HepG2 (cell line): ENCODE measurements around the gene MYH3.

Experiments used
- BRCA1 ChIP-seq: sonication (generic); formaldehyde crosslinking; IDR thresholded peaks from 2 replicates; pipeline ENCODE4 v1.4.0; 2020; ENCODE audit warnings: missing genetic modification reagents
- CBX2 ChIP-seq, 2 experiments: fragments of 200-600 bp in 1 of 2; sonication (generic); formaldehyde crosslinking in 1 of 2; IDR thresholded peaks; 2 replicates each; pipeline versions ENCODE4 v1.7.0 to v1.8.1; 2018 to 2022; ENCODE audit warnings: low read depth in 2 of 2, low read length in 1 of 2, mild to moderate bottlenecking in 1 of 2, missing genetic modification reagents in 1 of 2
- CREM ChIP-seq, 2 experiments: sonication (generic) in 1 of 2; formaldehyde crosslinking in 1 of 2; IDR thresholded peaks; 2 replicates each; pipeline versions ENCODE4 v1.4.0 to v1.6.1; 2016 to 2020; ENCODE audit warnings: antibody characterized with exemption in 1 of 2, mild to moderate bottlenecking in 1 of 2, missing genetic modification reagents in 1 of 2
- KLF15 ChIP-seq: sonication (generic); formaldehyde crosslinking; IDR thresholded peaks from 2 replicates; pipeline ENCODE4 v1.8.1; 2023; ENCODE audit warnings: borderline replicate concordance, mild to moderate bottlenecking, inconsistent platforms, missing genetic modification reagents, mixed read lengths
- PTBP1 ChIP-seq: fragments of 200-400 bp; formaldehyde crosslinking; IDR thresholded peaks from 2 replicates; pipeline ENCODE4 v1.6.1; 2018; ENCODE audit warnings: low read length, low read depth; ENCODE audit not compliant: poor library complexity, severe bottlenecking
- SMC3 ChIP-seq: IDR thresholded peaks from 2 replicates; pipeline ENCODE4 v1.6.1; 2011; ENCODE audit warnings: low read length, improper control_type of control experiment
- ZNF3 ChIP-seq: IDR thresholded peaks from 2 replicates; pipeline ENCODE4 v1.7.0; 2017; ENCODE audit warnings: inconsistent platforms
- TF ChIP-seq, protein P1 (sequence below), 2 experiments: sonication (generic) in 1 of 2; formaldehyde crosslinking in 1 of 2; IDR thresholded peaks; 2 replicates each; pipeline versions ENCODE4 v1.4.0 to v1.6.1; 2018 to 2020; ENCODE audit warnings: missing genetic modification reagents in 2 of 2, borderline replicate concordance in 1 of 2, low read depth in 1 of 2, mild to moderate bottlenecking in 1 of 2, missing biosample characterization in 1 of 2
- TF ChIP-seq, protein P2 (sequence below): IDR thresholded peaks from 2 replicates; pipeline ENCODE4 v1.6.1; 2016
- TF ChIP-seq, protein P3 (sequence below): sonication (generic); formaldehyde crosslinking; conservative IDR thresholded peaks from 2 replicates; pipeline ENCODE4 v1.8.1; 2023; ENCODE audit warnings: missing genetic modification reagents
- TF ChIP-seq, protein P4 (sequence below): sonication (generic); formaldehyde crosslinking; IDR thresholded peaks from 2 replicates; pipeline ENCODE4 v1.4.0; 2020; ENCODE audit warnings: missing genetic modification reagents, borderline replicate concordance

DNA sequence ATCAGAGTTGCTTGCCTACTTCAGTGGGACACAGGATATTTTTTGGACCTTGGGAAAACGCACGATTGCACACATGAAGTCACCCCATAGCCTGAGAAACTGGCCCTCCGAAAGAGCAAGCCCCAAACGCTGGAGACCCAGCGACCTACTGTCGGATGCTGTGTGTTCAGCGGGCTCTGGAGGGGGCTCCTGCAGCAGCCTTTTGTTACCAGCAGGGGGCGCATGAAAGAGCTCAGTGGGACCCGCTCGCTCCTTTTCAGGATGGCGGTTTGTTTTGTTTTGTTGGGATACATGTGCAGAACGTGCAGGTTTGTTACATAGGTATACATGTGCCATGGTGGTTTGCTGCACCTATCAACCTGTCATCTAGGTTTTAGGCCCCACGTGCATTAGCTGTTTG is 28.4 kb downstream of the MYH3 start:
- TF ChIP-seq CBX2 (IDR thresholded peaks at IDR 0.05; ENCODE audit: low read depth, low read length) (no peak), CBX2 (CRISPR knock-in tag; IDR thresholded peaks at IDR 0.05; ENCODE audit: low read depth) (no peak), PTBP1 (no peak), BRCA1 (CRISPR knock-in tag) (no peak), CREM (IDR thresholded peaks at IDR 0.05) (no peak), CREM (CRISPR knock-in tag; IDR thresholded peaks at IDR 0.05) (no peak), ZNF3 (CRISPR knock-in tag) (no peak), SMC3 (no peak), KLF15 (CRISPR knock-in tag) (no peak)
- TF ChIP-seq, protein P1, sequence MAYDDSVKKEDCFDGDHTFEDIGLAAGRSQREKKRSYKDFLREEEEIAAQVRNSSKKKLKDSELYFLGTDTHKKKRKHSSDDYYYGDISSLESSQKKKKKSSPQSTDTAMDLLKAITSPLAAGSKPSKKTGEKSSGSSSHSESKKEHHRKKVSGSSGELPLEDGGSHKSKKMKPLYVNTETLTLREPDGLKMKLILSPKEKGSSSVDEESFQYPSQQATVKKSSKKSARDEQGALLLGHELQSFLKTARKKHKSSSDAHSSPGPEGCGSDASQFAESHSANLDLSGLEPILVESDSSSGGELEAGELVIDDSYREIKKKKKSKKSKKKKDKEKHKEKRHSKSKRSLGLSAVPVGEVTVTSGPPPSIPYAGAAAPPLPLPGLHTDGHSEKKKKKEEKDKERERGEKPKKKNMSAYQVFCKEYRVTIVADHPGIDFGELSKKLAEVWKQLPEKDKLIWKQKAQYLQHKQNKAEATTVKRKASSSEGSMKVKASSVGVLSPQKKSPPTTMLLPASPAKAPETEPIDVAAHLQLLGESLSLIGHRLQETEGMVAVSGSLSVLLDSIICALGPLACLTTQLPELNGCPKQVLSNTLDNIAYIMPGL (CRISPR knock-in tag; IDR thresholded peaks at IDR 0.05; ENCODE audit: borderline replicate concordance in 1 of 2, low read depth in 1 of 2), result no peak
- TF ChIP-seq, protein P2, sequence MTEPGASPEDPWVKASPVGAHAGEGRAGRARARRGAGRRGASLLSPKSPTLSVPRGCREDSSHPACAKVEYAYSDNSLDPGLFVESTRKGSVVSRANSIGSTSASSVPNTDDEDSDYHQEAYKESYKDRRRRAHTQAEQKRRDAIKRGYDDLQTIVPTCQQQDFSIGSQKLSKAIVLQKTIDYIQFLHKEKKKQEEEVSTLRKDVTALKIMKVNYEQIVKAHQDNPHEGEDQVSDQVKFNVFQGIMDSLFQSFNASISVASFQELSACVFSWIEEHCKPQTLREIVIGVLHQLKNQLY (CRISPR knock-in tag), result no peak
- TF ChIP-seq, protein P3, sequence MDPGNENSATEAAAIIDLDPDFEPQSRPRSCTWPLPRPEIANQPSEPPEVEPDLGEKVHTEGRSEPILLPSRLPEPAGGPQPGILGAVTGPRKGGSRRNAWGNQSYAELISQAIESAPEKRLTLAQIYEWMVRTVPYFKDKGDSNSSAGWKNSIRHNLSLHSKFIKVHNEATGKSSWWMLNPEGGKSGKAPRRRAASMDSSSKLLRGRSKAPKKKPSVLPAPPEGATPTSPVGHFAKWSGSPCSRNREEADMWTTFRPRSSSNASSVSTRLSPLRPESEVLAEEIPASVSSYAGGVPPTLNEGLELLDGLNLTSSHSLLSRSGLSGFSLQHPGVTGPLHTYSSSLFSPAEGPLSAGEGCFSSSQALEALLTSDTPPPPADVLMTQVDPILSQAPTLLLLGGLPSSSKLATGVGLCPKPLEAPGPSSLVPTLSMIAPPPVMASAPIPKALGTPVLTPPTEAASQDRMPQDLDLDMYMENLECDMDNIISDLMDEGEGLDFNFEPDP (CRISPR knock-in tag), result no peak
- TF ChIP-seq, protein P4, sequence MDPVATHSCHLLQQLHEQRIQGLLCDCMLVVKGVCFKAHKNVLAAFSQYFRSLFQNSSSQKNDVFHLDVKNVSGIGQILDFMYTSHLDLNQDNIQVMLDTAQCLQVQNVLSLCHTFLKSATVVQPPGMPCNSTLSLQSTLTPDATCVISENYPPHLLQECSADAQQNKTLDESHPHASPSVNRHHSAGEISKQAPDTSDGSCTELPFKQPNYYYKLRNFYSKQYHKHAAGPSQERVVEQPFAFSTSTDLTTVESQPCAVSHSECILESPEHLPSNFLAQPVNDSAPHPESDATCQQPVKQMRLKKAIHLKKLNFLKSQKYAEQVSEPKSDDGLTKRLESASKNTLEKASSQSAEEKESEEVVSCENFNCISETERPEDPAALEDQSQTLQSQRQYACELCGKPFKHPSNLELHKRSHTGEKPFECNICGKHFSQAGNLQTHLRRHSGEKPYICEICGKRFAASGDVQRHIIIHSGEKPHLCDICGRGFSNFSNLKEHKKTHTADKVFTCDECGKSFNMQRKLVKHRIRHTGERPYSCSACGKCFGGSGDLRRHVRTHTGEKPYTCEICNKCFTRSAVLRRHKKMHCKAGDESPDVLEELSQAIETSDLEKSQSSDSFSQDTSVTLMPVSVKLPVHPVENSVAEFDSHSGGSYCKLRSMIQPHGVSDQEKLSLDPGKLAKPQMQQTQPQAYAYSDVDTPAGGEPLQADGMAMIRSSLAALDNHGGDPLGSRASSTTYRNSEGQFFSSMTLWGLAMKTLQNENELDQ (CRISPR knock-in tag), result no peak
